HepG2 (cell line): ENCODE data around the gene PDE4C. TPM values are rescaled to one million over a fixed set of nuclear protein-coding genes. Genes with fewer than 3 reads are reported as not detected.

Source experiments
- AHR ChIP-seq: IDR thresholded peaks from 2 replicates; pipeline ENCODE4 v1.6.1; 2018; ENCODE audit warnings: missing genetic modification reagents, missing compliant biosample characterization
- FOXM1 ChIP-seq: sonication (generic); formaldehyde crosslinking; IDR thresholded peaks from 2 replicates; pipeline ENCODE4 v1.5.0; 2020; ENCODE audit warnings: missing genetic modification reagents
- ISL2 ChIP-seq: sonication (generic); formaldehyde crosslinking; IDR thresholded peaks from 2 replicates; pipeline ENCODE4 v1.5.0; 2020; ENCODE audit warnings: missing genetic modification reagents
- JDP2 ChIP-seq: sonication (generic); formaldehyde crosslinking; IDR thresholded peaks from 2 replicates; pipeline ENCODE4 v1.8.1; 2022; ENCODE audit warnings: missing genetic modification reagents, borderline replicate concordance
- MATR3 ChIP-seq: sonication (generic); formaldehyde crosslinking; IDR thresholded peaks from 2 replicates; pipeline ENCODE4 v1.4.0; 2020; ENCODE audit warnings: missing genetic modification reagents
- REPIN1 ChIP-seq: sonication (generic); formaldehyde crosslinking; IDR thresholded peaks from 2 replicates; pipeline ENCODE4 v1.8.0; 2022; ENCODE audit warnings: missing genetic modification reagents, low read depth, mild to moderate bottlenecking, borderline replicate concordance
- RORA ChIP-seq: sonication (generic); formaldehyde crosslinking; IDR thresholded peaks from 2 replicates; pipeline ENCODE4 v1.5.0; 2020; ENCODE audit warnings: mild to moderate bottlenecking, missing genetic modification reagents, moderate library complexity
- SIN3A ChIP-seq: IDR thresholded peaks from 2 replicates; pipeline ENCODE4 v1.6.1; 2011; ENCODE audit warnings: low read depth, mild to moderate bottlenecking, control low read depth, low read length, borderline replicate concordance
- SIX1 ChIP-seq: sonication (generic); formaldehyde crosslinking; IDR thresholded peaks from 2 replicates; pipeline ENCODE4 v1.4.0; 2020; ENCODE audit warnings: missing genetic modification reagents, borderline replicate concordance
- TEAD3 ChIP-seq: optimal IDR thresholded peaks from 2 replicates; pipeline ENCODE3; 2016; ENCODE audit warnings: borderline replicate concordance
- THAP9 ChIP-seq: sonication (generic); formaldehyde crosslinking; IDR thresholded peaks from 2 replicates; pipeline ENCODE4; 2020; ENCODE audit warnings: missing genetic modification reagents, mild to moderate bottlenecking, borderline replicate concordance
- TSC22D2 ChIP-seq: sonication (generic); formaldehyde crosslinking; IDR thresholded peaks from 2 replicates; pipeline ENCODE4 v1.5.1; 2020; ENCODE audit warnings: missing genetic modification reagents, mild to moderate bottlenecking, borderline replicate concordance
- ZNF256 ChIP-seq: sonication (generic); formaldehyde crosslinking; conservative IDR thresholded peaks from 2 replicates; pipeline ENCODE4 v1.4.0; 2020; ENCODE audit warnings: missing genetic modification reagents
- ZNF33B ChIP-seq: sonication (generic); formaldehyde crosslinking; IDR thresholded peaks from 2 replicates; pipeline ENCODE4 v1.5.1; 2020; ENCODE audit warnings: mild to moderate bottlenecking, missing genetic modification reagents
- ZNF792 ChIP-seq: IDR thresholded peaks from 2 replicates; pipeline ENCODE4 v1.6.1; 2016
- polyA plus RNA-seq, 8 experiments: library from polyadenylated mRNA; depleted of rRNA in 3 of 8; stranded (reverse) in 7 of 8; unstranded in 1 of 8; fragments of >200 nt; fragmentation: Illumina TruSeq in 4 of 8; extraction: Trizol in 4 of 8; gene quantifications; 2 replicates each; pipeline versions ENCODE4 v1.2.1 to v1.2.3, GENCODE V29; 2011 to 2016; ENCODE audit warnings: low read depth in 4 of 8, missing spikeins in 1 of 8, mixed read lengths in 1 of 8; ENCODE audit not compliant: insufficient read depth in 1 of 8
- total RNA-seq, 5 experiments: library from RNA; depleted of rRNA; stranded (reverse); fragments of >200 nt; fragmentation: Illumina TruSeq; extraction: Trizol; gene quantifications; 2 replicates each; pipeline ENCODE4 v1.2.3, GENCODE V29; 2016; ENCODE audit warnings: low read depth in 1 of 5
- TF ChIP-seq, protein P1 (sequence below): sonication (generic); formaldehyde crosslinking; IDR thresholded peaks from 2 replicates; pipeline ENCODE4 v1.4.0; 2020; ENCODE audit warnings: missing genetic modification reagents
- TF ChIP-seq, protein P2 (sequence below): sonication (generic); formaldehyde crosslinking; IDR thresholded peaks from 2 replicates; pipeline ENCODE4 v1.4.0; 2020; ENCODE audit warnings: mild to moderate bottlenecking, low read depth, missing genetic modification reagents
- TF ChIP-seq, protein P3 (sequence below), 2 experiments: sonication (generic) in 1 of 2; formaldehyde crosslinking in 1 of 2; IDR thresholded peaks; 2 replicates each; pipeline versions ENCODE4 v1.5.1 to v1.6.1; 2011 to 2020; ENCODE audit warnings: borderline replicate concordance in 1 of 2, low read depth in 1 of 2, low read length in 1 of 2, mild to moderate bottlenecking in 1 of 2, missing genetic modification reagents in 1 of 2, moderate library complexity in 1 of 2

The PDE4C gene
- total and polyA plus RNA-seq, 2 of the 13 experiments (the other 11 are each of a cell fraction or from before 2014, with no cell fraction given): 1.4 to 14.0 TPM

DNA sequence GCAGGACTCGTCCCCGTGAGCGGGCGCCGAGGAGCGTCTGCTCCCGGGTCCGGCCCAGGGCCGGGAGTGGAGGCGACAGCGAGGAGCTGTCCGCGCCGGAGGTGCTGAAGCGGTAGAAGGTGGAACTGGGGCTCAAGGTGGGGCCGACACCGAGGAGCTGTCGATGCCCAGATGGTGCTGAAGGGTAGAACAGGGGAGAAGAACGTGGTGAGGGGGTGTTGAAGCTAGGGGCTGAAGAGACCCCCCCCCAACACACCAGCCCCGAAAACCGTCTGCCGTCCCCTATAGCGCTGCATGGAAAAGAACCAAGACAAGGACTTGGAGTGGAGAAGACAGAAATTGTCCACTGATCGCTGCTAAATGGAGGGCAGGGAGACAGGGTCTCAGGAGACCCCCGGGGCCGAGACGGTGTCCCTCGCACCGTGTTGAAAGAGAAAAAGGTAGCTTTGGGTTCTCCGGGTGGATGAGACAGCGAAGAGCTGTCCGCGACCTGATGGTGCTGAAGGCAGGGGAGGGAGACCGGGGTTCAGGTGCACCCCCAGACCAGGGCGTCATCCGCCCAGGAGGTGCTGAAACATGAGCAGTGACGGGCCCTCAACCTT, 7.1 kb upstream of the PDE4C start (continued):
- peak; percentile 98 for TF ChIP-seq TSC22D2 (CRISPR knock-in tag)
- TF ChIP-seq, protein P1, sequence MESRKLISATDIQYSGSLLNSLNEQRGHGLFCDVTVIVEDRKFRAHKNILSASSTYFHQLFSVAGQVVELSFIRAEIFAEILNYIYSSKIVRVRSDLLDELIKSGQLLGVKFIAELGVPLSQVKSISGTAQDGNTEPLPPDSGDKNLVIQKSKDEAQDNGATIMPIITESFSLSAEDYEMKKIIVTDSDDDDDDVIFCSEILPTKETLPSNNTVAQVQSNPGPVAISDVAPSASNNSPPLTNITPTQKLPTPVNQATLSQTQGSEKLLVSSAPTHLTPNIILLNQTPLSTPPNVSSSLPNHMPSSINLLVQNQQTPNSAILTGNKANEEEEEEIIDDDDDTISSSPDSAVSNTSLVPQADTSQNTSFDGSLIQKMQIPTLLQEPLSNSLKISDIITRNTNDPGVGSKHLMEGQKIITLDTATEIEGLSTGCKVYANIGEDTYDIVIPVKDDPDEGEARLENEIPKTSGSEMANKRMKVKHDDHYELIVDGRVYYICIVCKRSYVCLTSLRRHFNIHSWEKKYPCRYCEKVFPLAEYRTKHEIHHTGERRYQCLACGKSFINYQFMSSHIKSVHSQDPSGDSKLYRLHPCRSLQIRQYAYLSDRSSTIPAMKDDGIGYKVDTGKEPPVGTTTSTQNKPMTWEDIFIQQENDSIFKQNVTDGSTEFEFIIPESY (CRISPR knock-in tag): 0 out of 2 replicates have a peak, but pooled peaks have one; percentile 28
- peak; percentile 90 for TF ChIP-seq SIN3A
- TF ChIP-seq TEAD3: peak; percentile 63
- TF ChIP-seq ZNF256 (CRISPR knock-in tag): peak; percentile 81
- peak; percentile 98 for TF ChIP-seq ZNF792 (CRISPR knock-in tag)
- 0 out of 2 replicates have a peak, but pooled peaks have one; percentile 71 for TF ChIP-seq ZNF33B (CRISPR knock-in tag)
- TF ChIP-seq AHR (CRISPR knock-in tag): peak; percentile 84; the same call in 1 of the 2 replicates
- peak; percentile 71 for TF ChIP-seq REPIN1 (CRISPR knock-in tag)
- TF ChIP-seq, protein P2, sequence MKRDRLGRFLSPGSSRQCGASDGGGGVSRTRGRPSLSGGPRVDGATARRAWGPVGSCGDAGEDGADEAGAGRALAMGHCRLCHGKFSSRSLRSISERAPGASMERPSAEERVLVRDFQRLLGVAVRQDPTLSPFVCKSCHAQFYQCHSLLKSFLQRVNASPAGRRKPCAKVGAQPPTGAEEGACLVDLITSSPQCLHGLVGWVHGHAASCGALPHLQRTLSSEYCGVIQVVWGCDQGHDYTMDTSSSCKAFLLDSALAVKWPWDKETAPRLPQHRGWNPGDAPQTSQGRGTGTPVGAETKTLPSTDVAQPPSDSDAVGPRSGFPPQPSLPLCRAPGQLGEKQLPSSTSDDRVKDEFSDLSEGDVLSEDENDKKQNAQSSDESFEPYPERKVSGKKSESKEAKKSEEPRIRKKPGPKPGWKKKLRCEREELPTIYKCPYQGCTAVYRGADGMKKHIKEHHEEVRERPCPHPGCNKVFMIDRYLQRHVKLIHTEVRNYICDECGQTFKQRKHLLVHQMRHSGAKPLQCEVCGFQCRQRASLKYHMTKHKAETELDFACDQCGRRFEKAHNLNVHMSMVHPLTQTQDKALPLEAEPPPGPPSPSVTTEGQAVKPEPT (CRISPR knock-in tag): 0 out of 2 replicates have a peak, but pooled peaks have one; percentile 53
- TF ChIP-seq MATR3: no peak
- TF ChIP-seq ISL2 (CRISPR knock-in tag): peak; percentile 78
- no peak for TF ChIP-seq RORA (CRISPR knock-in tag)
- peak; percentile 67; the same call in 1 of the 2 replicates for TF ChIP-seq JDP2
- peak; percentile 72; the same call in 1 of the 2 replicates for TF ChIP-seq THAP9 (CRISPR knock-in tag)
- peak; percentile 29; the same call in 1 of the 2 replicates for TF ChIP-seq FOXM1 (CRISPR knock-in tag)
- peak; percentile 63; the same call in 1 of the 2 replicates for TF ChIP-seq SIX1
- TF ChIP-seq, protein P3, sequence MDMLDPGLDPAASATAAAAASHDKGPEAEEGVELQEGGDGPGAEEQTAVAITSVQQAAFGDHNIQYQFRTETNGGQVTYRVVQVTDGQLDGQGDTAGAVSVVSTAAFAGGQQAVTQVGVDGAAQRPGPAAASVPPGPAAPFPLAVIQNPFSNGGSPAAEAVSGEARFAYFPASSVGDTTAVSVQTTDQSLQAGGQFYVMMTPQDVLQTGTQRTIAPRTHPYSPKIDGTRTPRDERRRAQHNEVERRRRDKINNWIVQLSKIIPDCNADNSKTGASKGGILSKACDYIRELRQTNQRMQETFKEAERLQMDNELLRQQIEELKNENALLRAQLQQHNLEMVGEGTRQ (IDR thresholded peaks at IDR 0.05; ENCODE audit: low read depth, low read length): no peak
- TF ChIP-seq, protein P3 (CRISPR knock-in tag; IDR thresholded peaks at IDR 0.05; ENCODE audit: borderline replicate concordance): no peak
